Lower leg skin (tissue), 3 donors: ENCODE results near the gene SLC9A2.

Experiments
- CTCF ChIP-seq, 3 donors: fragments of 450-650 bp; IDR thresholded peaks; one replicate each; pipeline ENCODE4 v1.5.1; 2016; ENCODE audit warnings: antibody characterized with exemption in 3 of 3, mild to moderate bottlenecking in 3 of 3, moderate library complexity in 2 of 3
- POLR2A ChIP-seq, 2 donors: fragments of 450-650 bp; IDR thresholded peaks; one replicate each; pipeline ENCODE4 v1.6.1; 2016 to 2017; ENCODE audit warnings: antibody characterized with exemption in 2 of 2, mild to moderate bottlenecking in 1 of 2, moderate library complexity in 1 of 2

GRCh38 chr2:102708847-102709559, 89.7 kb downstream of the SLC9A2 start:
- no peak for TF ChIP-seq CTCF (IDR thresholded peaks at IDR 0.05)
- TF ChIP-seq POLR2A (IDR thresholded peaks at IDR 0.05): no peak
